PC-3 (cell line): ENCODE results near the gene PRIMA1.

ENCODE experiments used
- CTCF ChIP-seq: fragments of 300-600 bp; sonication (generic); conservative IDR thresholded peaks from 2 replicates; pipeline ENCODE4 v1.5.1; 2017; ENCODE audit warnings: antibody characterized with exemption, low read depth, mild to moderate bottlenecking, low read length
- EZH2 ChIP-seq: fragments of 300-600 bp; sonication (generic); IDR thresholded peaks from one replicate; pipeline ENCODE4 v1.6.1; 2017; ENCODE audit warnings: antibody characterized with exemption, mild to moderate bottlenecking, low read length; ENCODE audit not compliant: unreplicated experiment
- EZH2phosphoT487 ChIP-seq: fragments of 300-600 bp; sonication (generic); IDR thresholded peaks from 2 replicates; pipeline ENCODE4 v1.6.1; 2018; ENCODE audit warnings: mild to moderate bottlenecking, antibody characterized with exemption, low read length, borderline replicate concordance

GRCh38 chr14:93787465-93788292, 606 bp downstream of the PRIMA1 start:
- TF ChIP-seq CTCF (no peak), EZH2 (no peak), EZH2phosphoT487 (no peak)
